Keratinocyte (primary cell): ENCODE data around the gene F10. TPM values are rescaled to one million over a fixed set of nuclear protein-coding genes. Genes with fewer than 3 reads are reported as not detected.

Source experiments
- DNase-seq: peaks from one replicate; pipeline ENCODE4 v3.0.0-alpha.2; 2011; ENCODE audit warnings: low read depth, missing footprints, low spot score
- FAIRE-seq: peaks from 2 replicates; lab custom pipeline; 2011; peaks lifted over from hg19 to GRCh38; lab: Jason Lieb, UNC
- H2AFZ ChIP-seq: 2 replicates; pipeline ENCODE4 v1.6.0; 2012; ENCODE audit warnings: low read length, control low read depth, inconsistent platforms; ENCODE audit not compliant: control insufficient read depth
- H3K27ac ChIP-seq: 2 replicates; pipeline ENCODE4 v1.5.1; 2011; ENCODE audit warnings: low read length; ENCODE audit not compliant: control insufficient read depth, insufficient read depth
- H3K27me3 ChIP-seq: 3 replicates; pipeline ENCODE4 v1.6.0; 2011; ENCODE audit warnings: low read length; ENCODE audit not compliant: control insufficient read depth, insufficient read depth; ENCODE audit errors: extremely low read depth
- H3K36me3 ChIP-seq, 2 experiments: 2 replicates in 1 of 2; 3 replicates in 1 of 2; pipeline ENCODE4 v1.5.1; 2011; ENCODE audit warnings: low read length in 2 of 2, mild to moderate bottlenecking in 1 of 2; ENCODE audit not compliant: control insufficient read depth in 2 of 2, insufficient read depth in 2 of 2; ENCODE audit errors: extremely low read depth in 1 of 2
- H3K4me1 ChIP-seq: 3 replicates; pipeline ENCODE4 v1.5.1; 2011; ENCODE audit warnings: low read length; ENCODE audit not compliant: control insufficient read depth, insufficient read depth; ENCODE audit errors: extremely low read depth
- H3K4me2 ChIP-seq: 3 replicates; pipeline ENCODE4 v1.6.0; 2011; ENCODE audit warnings: low read depth, low read length; ENCODE audit not compliant: control insufficient read depth, insufficient read depth; ENCODE audit errors: extremely low read depth
- H3K4me3 ChIP-seq, 3 experiments: fragments of 200-600 bp in 1 of 3; sonication (generic) in 1 of 3; 2 replicates in 2 of 3; 3 replicates in 1 of 3; pipeline ENCODE4 v1.5.1; 2011 to 2016; ENCODE audit warnings: low read length in 3 of 3, mild to moderate bottlenecking in 3 of 3, control low read depth in 2 of 3, inconsistent platforms in 1 of 3, low read depth in 1 of 3, mixed read lengths in 1 of 3, mixed run types in 1 of 3, moderate library complexity in 1 of 3; ENCODE audit not compliant: control insufficient read depth in 2 of 3, insufficient read depth in 2 of 3; ENCODE audit errors: extremely low read depth in 1 of 3
- H3K79me2 ChIP-seq: 2 replicates; pipeline ENCODE4 v1.6.0; 2012; ENCODE audit warnings: low read length; ENCODE audit not compliant: control insufficient read depth, insufficient read depth
- H3K9ac ChIP-seq: 3 replicates; pipeline ENCODE4 v1.6.0; 2011; ENCODE audit warnings: low read length; ENCODE audit not compliant: control insufficient read depth, insufficient read depth; ENCODE audit errors: extremely low read depth
- H3K9me1 ChIP-seq: 3 replicates; pipeline ENCODE4 v1.6.0; 2011; ENCODE audit warnings: low read length; ENCODE audit not compliant: control insufficient read depth, insufficient read depth; ENCODE audit errors: extremely low read depth
- H3K9me3 ChIP-seq: 2 replicates; pipeline ENCODE4 v1.5.1; 2012; ENCODE audit warnings: low read depth, low read length; ENCODE audit not compliant: control insufficient read depth
- H4K20me1 ChIP-seq: 3 replicates; pipeline ENCODE4 v1.6.0; 2011; ENCODE audit warnings: low read length; ENCODE audit not compliant: control insufficient read depth, insufficient read depth; ENCODE audit errors: extremely low read depth
- EZH2 ChIP-seq: IDR thresholded peaks from one replicate; pipeline ENCODE4 v1.6.1; 2012; ENCODE audit warnings: inconsistent platforms, mild to moderate bottlenecking, low read length, moderate library complexity
- dilution Hi-C: fragments of 300-500 bp; cut with MboI; formaldehyde crosslinking; loops from one replicate; pipeline ENCODE4 v1.7.0; 2020; ENCODE audit warnings: low sequenced_read_pairs; ENCODE audit not compliant: extremely low pct_ligation_motif_present
- polyA plus RNA-seq, 5 experiments: library from polyadenylated mRNA; depleted of rRNA in 3 of 5; stranded (reverse) in 3 of 5; stranded (forward) in 1 of 5; unstranded in 1 of 5; fragments of >200 nt; gene quantifications; 1 replicate in 1 of 5; 2 replicates in 3 of 5; 3 replicates in 1 of 5; pipeline versions ENCODE4 v1.2.1 to v1.2.3, GENCODE V29; 2011 to 2012; ENCODE audit warnings: missing spikeins in 2 of 5, low read depth in 1 of 5, low replicate concordance in 1 of 5
- TF ChIP-seq, protein P1 (sequence below), 3 experiments: IDR thresholded peaks in 1 of 3; conservative IDR thresholded peaks in 1 of 3; optimal IDR thresholded peaks in 1 of 3; 2 replicates in 2 of 3; 3 replicates in 1 of 3; pipeline versions ENCODE3 to v1.5.1; 2011; ENCODE audit warnings: low read length in 3 of 3, mild to moderate bottlenecking in 3 of 3, moderate library complexity in 2 of 3, control low read depth in 1 of 3, inconsistent platforms in 1 of 3; ENCODE audit not compliant: insufficient read depth in 2 of 3; ENCODE audit errors: extremely low read depth in 1 of 3

The F10 gene
- polyA plus RNA-seq, 1 donor (not counting 4 experiments of a cell fraction or from before 2014, with no cell fraction given), result not detected

GRCh38 chr13:113155982-113156655 is 33.5 kb downstream of the F10 start:
- TF ChIP-seq EZH2, result no peak
- TF ChIP-seq, protein P1, sequence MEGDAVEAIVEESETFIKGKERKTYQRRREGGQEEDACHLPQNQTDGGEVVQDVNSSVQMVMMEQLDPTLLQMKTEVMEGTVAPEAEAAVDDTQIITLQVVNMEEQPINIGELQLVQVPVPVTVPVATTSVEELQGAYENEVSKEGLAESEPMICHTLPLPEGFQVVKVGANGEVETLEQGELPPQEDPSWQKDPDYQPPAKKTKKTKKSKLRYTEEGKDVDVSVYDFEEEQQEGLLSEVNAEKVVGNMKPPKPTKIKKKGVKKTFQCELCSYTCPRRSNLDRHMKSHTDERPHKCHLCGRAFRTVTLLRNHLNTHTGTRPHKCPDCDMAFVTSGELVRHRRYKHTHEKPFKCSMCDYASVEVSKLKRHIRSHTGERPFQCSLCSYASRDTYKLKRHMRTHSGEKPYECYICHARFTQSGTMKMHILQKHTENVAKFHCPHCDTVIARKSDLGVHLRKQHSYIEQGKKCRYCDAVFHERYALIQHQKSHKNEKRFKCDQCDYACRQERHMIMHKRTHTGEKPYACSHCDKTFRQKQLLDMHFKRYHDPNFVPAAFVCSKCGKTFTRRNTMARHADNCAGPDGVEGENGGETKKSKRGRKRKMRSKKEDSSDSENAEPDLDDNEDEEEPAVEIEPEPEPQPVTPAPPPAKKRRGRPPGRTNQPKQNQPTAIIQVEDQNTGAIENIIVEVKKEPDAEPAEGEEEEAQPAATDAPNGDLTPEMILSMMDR (optimal IDR thresholded peaks at IDR 0.05 in 1 of 3, IDR thresholded peaks at IDR 0.05 in 1 of 3, conservative IDR thresholded peaks at IDR 0.05 in 1 of 3; ENCODE audit: extremely low read depth in 1 of 3, insufficient read depth in 2 of 3, low read length in 3 of 3), result no peak
- Histone ChIP-seq H3K9ac (no peak overlapping the region), H3K27ac (no peak overlapping the region), H3K36me3 (no peaks in the 10 kb centered on the region), H3K4me2 (no peak overlapping the region), H3K9me3 (no peaks in the 10 kb centered on the region), H2AFZ (no peak overlapping the region), H3K9me1 (no peaks in the 10 kb centered on the region), H3K27me3 (peaks cover 33% of the 10 kb centered on the region), H3K4me1 (peaks cover 9% of the 10 kb centered on the region), H3K79me2 (no peaks in the 10 kb centered on the region), H4K20me1 (no peaks in the 10 kb centered on the region), H3K4me3 (no peak overlapping the region)
- FAIRE-seq (no peak), DNase-seq (no peak)
- dilution Hi-C loops, result no loop called here

DNA sequence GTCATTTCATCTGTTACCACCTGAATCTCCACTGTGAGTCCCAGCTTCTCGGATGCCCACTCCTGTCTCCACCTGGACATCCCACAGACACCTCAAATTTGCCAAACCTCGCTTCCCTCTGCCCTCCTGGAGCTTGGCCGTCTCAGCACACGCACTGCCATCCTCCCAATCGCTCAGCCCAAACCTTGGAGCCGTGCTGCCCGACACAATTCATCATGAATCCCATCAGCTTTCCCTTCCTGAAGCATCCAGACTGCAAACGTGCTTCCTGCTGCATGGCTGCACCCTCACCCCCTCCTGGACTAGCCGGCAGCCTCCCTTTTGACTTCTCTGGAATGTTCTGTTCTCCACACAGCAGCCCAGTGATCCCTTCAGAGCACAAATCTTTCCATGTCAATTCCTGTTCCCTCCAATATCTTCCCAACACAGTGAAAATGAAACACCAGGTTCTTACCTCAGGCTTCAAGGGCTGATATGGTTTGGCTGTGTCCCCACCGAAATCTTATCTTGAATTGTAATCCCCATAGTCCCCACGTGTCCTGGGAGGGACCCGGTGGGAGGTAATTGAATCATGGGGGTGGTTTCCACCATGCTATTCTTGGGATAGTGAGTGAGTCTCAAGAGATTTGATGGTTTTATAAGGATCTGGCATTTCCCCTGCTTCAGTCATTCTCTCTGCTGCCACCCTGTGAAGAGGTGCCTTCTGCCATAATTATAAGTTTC is 34.8 kb downstream of the F10 start:
- no peak for TF ChIP-seq EZH2
- TF ChIP-seq, protein P1 (optimal IDR thresholded peaks at IDR 0.05 in 1 of 3, IDR thresholded peaks at IDR 0.05 in 1 of 3, conservative IDR thresholded peaks at IDR 0.05 in 1 of 3; ENCODE audit: extremely low read depth in 1 of 3, insufficient read depth in 2 of 3, low read length in 3 of 3), result no peak
- dilution Hi-C loops, result no loop called here
- H3K36me3 ChIP-seq, result no peaks in the 10 kb centered on the region
- H3K27me3 ChIP-seq, result peaks cover 27% of the 10 kb centered on the region
- no peak overlapping the region for H3K4me2 ChIP-seq
- peaks cover 9% of the 10 kb centered on the region for H3K4me1 ChIP-seq
- no peak for FAIRE-seq
- H3K9me1 ChIP-seq, result no peaks in the 10 kb centered on the region
- H3K9ac ChIP-seq, result no peak overlapping the region
- H4K20me1 ChIP-seq, result no peaks in the 10 kb centered on the region
- no peak overlapping the region for H2AFZ ChIP-seq
- H3K9me3 ChIP-seq, result no peaks in the 10 kb centered on the region
- no peaks in the 10 kb centered on the region for H3K79me2 ChIP-seq
- no peak for DNase-seq
- H3K4me3 ChIP-seq, result no peak overlapping the region
- no peak overlapping the region for H3K27ac ChIP-seq
